K562 (cell line): Measurements from ENCODE around the gene AAGAB. TPM values are rescaled to one million over a fixed set of nuclear protein-coding genes. Genes with fewer than 3 reads are reported as not detected.

Experiments used
- ZBTB40 ChIP-seq, 2 experiments: fragments of 450-650 bp in 1 of 2; sonication (generic) in 1 of 2; formaldehyde crosslinking in 1 of 2; IDR thresholded peaks; 2 replicates each; pipeline versions ENCODE4 v1.7.1 to v1.9.0; 2016 to 2022; ENCODE audit warnings: inconsistent platforms in 1 of 2, mild to moderate bottlenecking in 1 of 2, missing genetic modification reagents in 1 of 2
- polyA plus RNA-seq, 8 experiments: library from polyadenylated mRNA; depleted of rRNA in 4 of 8; stranded (reverse) in 5 of 8; unstranded in 3 of 8; fragments of >200 nt; fragmentation: Nextera tagmentation in 2 of 8; fragmentation: Illumina TruSeq in 1 of 8; extraction: Ambion mirVana in 2 of 8; extraction: Trizol in 1 of 8; gene quantifications; 2 replicates each; pipeline versions ENCODE4 v1.2.1 to v1.2.3, GENCODE V29; 2011 to 2014; ENCODE audit warnings: inconsistent platforms in 1 of 8, missing spikeins in 1 of 8
- total RNA-seq, 7 experiments: library from RNA; depleted of rRNA in 6 of 7; stranded (reverse); fragments of >200 nt in 6 of 7; fragmentation: Illumina TruSeq in 2 of 7; extraction: Trizol in 2 of 7; gene quantifications; 2 replicates each; pipeline versions ENCODE4 v1.2.1 to v1.2.3, GENCODE V29; 2011 to 2021; ENCODE audit warnings: low replicate concordance in 1 of 7

AAGAB gene
- total and polyA plus RNA-seq, 9 of the 15 experiments (the other 6 are each of a cell fraction or from before 2014, with no cell fraction given) = 17.8 to 109 (median 58.3) TPM

GRCh38 chr15:67266870-67267269, 12.4 kb upstream of the AAGAB start (continued):
- TF ChIP-seq ZBTB40 (IDR thresholded peaks at IDR 0.05) (no peak), ZBTB40 (CRISPR knock-in tag; IDR thresholded peaks at IDR 0.05) (no peak)
- TF ChIP-seq, all 486 proteins: peak for 0
